IPS-18c (cell line): ENCODE data around the gene FAM163B.

Experiments used
- H3K4me3 ChIP-seq: 2 replicates; pipeline ENCODE4 v1.7.0; 2013; ENCODE audit warnings: low read depth, mild to moderate bottlenecking, low read length, moderate library complexity; ENCODE audit not compliant: insufficient read depth
- H3K9me3 ChIP-seq: one replicate; pipeline ENCODE4 v1.6.1; 2013; ENCODE audit warnings: mild to moderate bottlenecking, low read length, moderate library complexity; ENCODE audit not compliant: control insufficient read depth, insufficient read depth

FAM163B gene

DNA sequence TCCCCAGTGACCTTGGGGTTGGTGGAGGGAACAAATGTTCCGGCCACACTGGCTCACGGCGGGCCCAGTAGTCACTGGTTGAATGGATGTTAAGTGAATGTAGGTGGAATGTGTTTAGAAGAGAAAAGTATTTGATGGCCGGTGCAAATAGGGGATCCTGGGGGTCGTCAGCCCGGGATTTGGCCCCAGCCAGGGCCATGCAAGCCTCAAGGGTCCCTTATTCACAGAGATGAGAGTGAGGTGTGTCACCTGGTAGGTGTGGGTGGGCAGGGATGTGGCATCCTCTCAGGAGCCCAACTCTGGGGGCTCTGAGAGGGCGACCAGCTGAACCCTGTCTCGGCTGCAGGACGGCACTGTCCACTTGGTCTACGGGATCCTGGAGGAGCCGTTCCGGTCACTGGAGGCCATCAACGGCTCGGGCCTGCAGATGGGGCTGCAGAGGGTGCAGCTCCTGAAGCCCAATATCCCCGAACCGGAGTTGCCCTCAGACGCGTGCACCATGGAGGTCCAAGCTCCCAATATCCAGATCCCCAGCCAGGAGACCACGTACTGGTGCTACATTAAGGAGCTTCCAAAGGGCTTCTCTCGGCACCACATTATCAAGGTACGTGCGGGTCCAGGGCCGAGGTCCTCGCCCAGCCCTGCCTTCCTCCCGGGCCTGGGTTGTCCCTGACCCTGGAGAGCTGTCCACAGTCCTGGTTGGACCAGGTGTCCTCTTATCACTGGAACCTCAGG is 32.8 kb upstream of the FAM163B start:
- no peaks in the 10 kb centered on the region for H3K9me3 ChIP-seq
- H3K4me3 ChIP-seq = no peak overlapping the region

DNA sequence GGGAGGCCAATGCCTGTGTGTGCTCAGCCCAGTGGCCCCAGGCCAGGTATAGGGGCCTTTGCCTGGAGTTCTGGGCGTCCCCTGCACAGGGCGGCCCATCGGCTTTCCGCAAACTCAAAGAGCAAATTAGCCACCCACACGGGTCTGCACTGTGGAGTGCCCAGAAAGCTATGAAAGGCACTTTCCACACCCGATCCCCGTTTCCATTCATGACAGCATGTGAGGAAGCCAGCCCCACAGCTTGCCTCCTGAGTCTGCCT is 32.1 kb upstream of the FAM163B start:
- H3K9me3 ChIP-seq = no peaks in the 10 kb centered on the region
- H3K4me3 ChIP-seq = no peak overlapping the region

GRCh38 chr9:133640580-133641395 is 31.6 kb upstream of the FAM163B start:
- Histone ChIP-seq H3K9me3 (no peaks in the 10 kb centered on the region), H3K4me3 (no peak overlapping the region)

GRCh38 chr9:133640160-133640559 is 31.0 kb upstream of the FAM163B start:
- Histone ChIP-seq H3K4me3 (no peak overlapping the region), H3K9me3 (no peaks in the 10 kb centered on the region)

GRCh38 chr9:133639613-133640012 is 30.4 kb upstream of the FAM163B start:
- Histone ChIP-seq H3K9me3 (no peaks in the 10 kb centered on the region), H3K4me3 (no peak overlapping the region)

- H3K4me3 ChIP-seq = no peak overlapping the region
- no peaks in the 10 kb centered on the region for H3K9me3 ChIP-seq
Measured at GRCh38 chr9:133638711-133639110, 29.5 kb upstream of the FAM163B start.

DNA sequence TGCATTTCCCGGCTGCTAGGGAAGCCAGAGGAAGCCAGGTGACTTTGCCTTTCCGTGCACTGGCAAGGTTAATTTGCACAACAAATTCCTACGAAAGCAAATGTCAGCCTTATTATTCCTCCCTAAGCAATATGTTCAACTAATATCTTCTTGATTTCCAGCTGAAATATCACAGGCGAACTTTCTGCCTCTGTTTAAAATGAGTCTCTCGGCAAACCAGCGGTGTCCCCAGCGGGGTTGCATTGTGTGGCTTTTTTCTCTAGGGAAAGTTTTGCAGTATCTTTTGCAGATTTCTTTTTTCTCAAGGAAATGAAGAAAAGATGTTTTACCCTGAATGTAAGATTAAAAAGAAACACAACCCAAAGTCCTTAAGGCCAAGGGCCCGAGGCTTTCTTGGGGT is 28.9 kb upstream of the FAM163B start:
- Histone ChIP-seq H3K9me3 (no peaks in the 10 kb centered on the region), H3K4me3 (no peak overlapping the region)

- H3K9me3 ChIP-seq = no peaks in the 10 kb centered on the region
- H3K4me3 ChIP-seq = no peak overlapping the region
Measured at GRCh38 chr9:133637451-133638055, 28.4 kb upstream of the FAM163B start.

DNA sequence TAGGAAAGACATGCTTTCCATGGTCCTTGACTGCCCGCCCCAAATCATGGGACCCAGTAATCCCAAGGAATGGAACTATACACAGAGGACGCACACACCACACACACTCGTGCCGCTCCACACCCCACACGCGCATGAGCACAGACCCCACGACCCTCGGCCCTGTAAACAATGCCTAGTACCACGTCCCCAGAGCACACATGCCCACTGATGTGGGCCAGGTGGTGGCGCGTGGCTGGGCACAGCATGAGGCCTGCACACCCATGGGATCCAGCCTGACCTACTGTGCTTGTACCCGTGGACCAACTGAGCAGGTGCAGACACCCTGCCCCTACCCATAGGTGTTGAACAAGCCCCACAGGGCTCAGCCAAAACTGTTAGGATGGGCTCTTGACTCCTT is 27.7 kb upstream of the FAM163B start:
- Histone ChIP-seq H3K4me3 (no peak overlapping the region), H3K9me3 (no peaks in the 10 kb centered on the region)

DNA sequence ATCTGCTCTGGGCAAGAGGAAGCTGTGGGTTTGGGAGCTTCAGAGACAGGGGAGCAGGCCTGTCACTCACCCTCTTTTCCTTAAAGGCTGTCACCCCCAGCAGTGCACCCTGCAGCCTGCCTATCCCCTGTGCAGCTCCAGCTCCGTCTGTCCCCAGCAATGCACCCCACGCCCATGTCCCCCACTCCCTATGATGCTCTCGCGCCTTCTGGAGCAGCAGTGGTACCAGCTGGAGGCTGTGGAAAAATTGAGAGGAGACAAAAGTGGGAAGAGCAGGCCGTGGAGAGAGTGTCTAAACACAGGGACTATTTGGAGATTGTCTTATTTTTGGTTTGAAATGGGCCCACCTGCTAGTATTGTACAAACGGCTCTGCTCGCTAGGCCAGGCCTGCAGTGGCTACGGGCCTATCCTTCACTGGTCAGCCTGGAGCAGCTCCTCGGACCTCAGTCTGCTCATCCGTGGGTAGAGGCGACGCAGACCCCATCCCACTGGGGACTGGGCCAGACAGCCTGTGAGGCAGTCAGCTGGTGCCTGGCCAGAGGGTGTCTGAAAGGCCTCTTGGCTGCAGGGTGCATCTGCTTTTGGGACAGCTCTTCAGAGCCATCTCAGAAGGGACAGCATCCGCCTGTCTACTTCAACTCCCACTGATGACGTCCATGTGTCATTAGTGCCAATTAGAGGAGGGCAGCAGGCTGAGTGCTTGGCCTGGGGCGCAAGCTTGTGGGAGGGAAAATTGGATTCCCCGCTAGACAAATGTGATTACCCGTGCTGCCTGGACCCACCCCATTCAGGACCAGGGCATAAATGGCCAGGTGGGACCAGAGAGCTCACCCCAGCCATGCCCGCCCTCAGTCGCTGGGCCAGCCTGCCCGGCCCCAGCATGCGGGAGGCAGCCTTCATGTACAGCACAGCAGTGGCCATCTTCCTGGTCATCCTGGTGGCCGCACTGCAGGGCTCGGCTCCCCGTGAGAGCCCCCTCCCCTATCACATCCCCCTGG is 26.6 kb upstream of the FAM163B start, which contains the start of gene DBH:
Gene DBH (plus strand): TSS at position 831 of the 999 bp plus-strand sequence. CDS start 9 bp downstream, at position 840.
- Histone ChIP-seq H3K4me3 (no peak within 1 kb of the TSS), H3K9me3 (no peaks in the 10 kb centered on the region)

GRCh38 chr9:133635098-133635497 is 25.9 kb upstream of the FAM163B start:
- H3K9me3 ChIP-seq = no peaks in the 10 kb centered on the region
- H3K4me3 ChIP-seq = no peak overlapping the region

GRCh38 chr9:133634081-133634691 is 25.0 kb upstream of the FAM163B start:
- Histone ChIP-seq H3K4me3 (no peak overlapping the region), H3K9me3 (no peaks in the 10 kb centered on the region)

GRCh38 chr9:133633681-133634080 is 24.5 kb upstream of the FAM163B start:
- Histone ChIP-seq H3K4me3 (no peak overlapping the region), H3K9me3 (no peaks in the 10 kb centered on the region)

GRCh38 chr9:133632806-133633680 is 23.9 kb upstream of the FAM163B start:
- H3K4me3 ChIP-seq = no peak overlapping the region
- no peaks in the 10 kb centered on the region for H3K9me3 ChIP-seq

DNA sequence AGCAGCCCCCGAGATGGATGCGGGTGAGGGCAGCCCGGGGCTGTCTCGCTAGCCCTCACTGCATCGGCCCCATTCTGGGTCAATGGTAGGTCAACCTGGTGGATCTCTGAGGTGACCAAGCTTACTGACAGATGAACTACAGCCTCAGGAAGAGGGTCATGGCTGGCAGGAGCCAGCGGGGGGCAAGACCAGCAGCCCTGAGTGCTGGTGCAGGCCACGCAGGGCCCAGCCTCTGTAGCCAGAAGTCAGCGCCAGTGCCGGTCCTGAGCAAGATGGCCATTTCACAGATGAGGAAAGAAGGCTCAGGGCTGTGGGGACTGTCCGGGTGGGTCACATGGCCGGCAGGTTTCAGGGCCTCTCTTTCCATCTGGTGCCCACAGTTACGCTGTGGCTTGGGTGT is 21.9 kb upstream of the FAM163B start:
- Histone ChIP-seq H3K9me3 (no peaks in the 10 kb centered on the region), H3K4me3 (no peak overlapping the region; the same call in 1 of the 2 replicates)
